GM18520 (cell line): ENCODE results near the gene P2RX1.

ENCODE experiments used
- ATAC-seq: cut with Tn5 transposase; IDR thresholded peaks from one replicate; pipeline ENCODE4 v1.9.1; 2021; ENCODE audit not compliant: unreplicated experiment

Gene P2RX1

GRCh38 chr17:3907483-3908216, 8.6 kb downstream of the P2RX1 start:
- no peak for ATAC-seq

GRCh38 chr17:3906881-3907280, 9.4 kb downstream of the P2RX1 start:
- ATAC-seq, result no peak

GRCh38 chr17:3905017-3905520, 11.2 kb downstream of the P2RX1 start:
- ATAC-seq, result no peak

- ATAC-seq, result no peak
Observed at GRCh38 chr17:3904501-3904900, 11.8 kb downstream of the P2RX1 start.

GRCh38 chr17:3903881-3904290, 12.4 kb downstream of the P2RX1 start:
- no peak for ATAC-seq

GRCh38 chr17:3903051-3903825, 13.0 kb downstream of the P2RX1 start:
- ATAC-seq, result no peak

- no peak for ATAC-seq
Observed at GRCh38 chr17:3900646-3901045, 15.6 kb downstream of the P2RX1 start.

GRCh38 chr17:3897731-3898130, 18.5 kb downstream of the P2RX1 start:
- ATAC-seq, result no peak

- ATAC-seq, result no peak
Observed at GRCh38 chr17:3896968-3897235, 19.4 kb downstream of the P2RX1 start.

GRCh38 chr17:3896108-3896967, 19.9 kb downstream of the P2RX1 start:
- ATAC-seq, result no peak

- no peak for ATAC-seq
Observed at GRCh38 chr17:3895354-3895753, 20.9 kb downstream of the P2RX1 start.

- no peak for ATAC-seq
Observed at GRCh38 chr17:3894911-3895343, 21.3 kb downstream of the P2RX1 start.

GRCh38 chr17:3894188-3894587, 22.1 kb downstream of the P2RX1 start:
- no peak for ATAC-seq

GRCh38 chr17:3893720-3894116, 22.5 kb downstream of the P2RX1 start:
- no peak for ATAC-seq

GRCh38 chr17:3893003-3893719, 23.1 kb downstream of the P2RX1 start, which contains the start of gene CAMKK1:
CAMKK1 (minus strand) TSS chr17:3893053; CDS start chr17:3885687, 7,366 bp downstream.
- ATAC-seq, result peak; percentile 68

GRCh38 chr17:3892095-3892998, 23.9 kb downstream of the P2RX1 start:
- peak; percentile 7 for ATAC-seq

- no peak for ATAC-seq
Observed at GRCh38 chr17:3891626-3892094, 24.6 kb downstream of the P2RX1 start.

GRCh38 chr17:3890878-3891219, 25.4 kb downstream of the P2RX1 start:
- ATAC-seq, result no peak

GRCh38 chr17:3890082-3890877, 26.0 kb downstream of the P2RX1 start:
- ATAC-seq, result no peak
